Measurements from ENCODE around the gene GLO1.

DNA sequence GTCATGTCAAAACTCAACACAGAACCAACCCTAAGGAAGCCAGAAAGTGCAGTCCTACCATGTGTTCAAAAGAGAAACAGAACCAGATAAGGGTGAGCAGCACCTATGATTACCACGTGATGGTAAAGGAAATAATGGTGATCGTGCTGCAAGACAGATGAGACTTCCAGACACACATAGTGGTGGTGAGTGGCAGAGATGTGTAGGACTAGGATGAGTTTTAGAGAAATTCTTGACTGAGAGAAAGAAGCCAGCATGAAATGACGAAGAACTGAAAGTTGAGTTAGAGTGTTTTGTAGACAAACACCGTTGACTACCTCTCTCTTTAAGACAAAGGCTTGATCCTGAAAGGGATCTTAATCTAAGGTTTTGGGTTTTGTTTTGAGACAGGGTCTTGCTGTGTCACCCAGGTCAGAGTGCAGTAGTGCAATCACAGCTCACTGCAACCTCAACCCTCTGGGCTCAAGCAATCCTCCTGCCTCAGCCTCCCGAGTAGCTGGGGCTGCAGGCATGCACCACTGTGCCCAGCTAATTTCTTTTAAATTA lies 52.7 kb downstream of the GLO1 start:
- TF ChIP-seq POLR2A (IDR thresholded peaks at IDR 0.05; ENCODE audit: low read depth, low read length) (no peak), POLR2AphosphoS5 (IDR thresholded peaks at IDR 0.05; ENCODE audit: low read depth, low read length) (no peak), PAX5 (IDR thresholded peaks at IDR 0.05; ENCODE audit: insufficient read depth, low read length, severe bottlenecking) (no peak), TAF1 (IDR thresholded peaks at IDR 0.05; ENCODE audit: low read depth, low read length) (no peak), SPI1 (IDR thresholded peaks at IDR 0.05; ENCODE audit: low read depth, low read length) (no peak), POU2F2 (IDR thresholded peaks at IDR 0.05; ENCODE audit: low read depth, low read length) (no peak)
